NCI-H774 (cell line): ENCODE results near the gene SLC35G1.

Source experiments
- DNase-seq: peaks from one replicate; lab custom pipeline; 2025; lab: John Stamatoyannopoulos, UW

The SLC35G1 gene

DNA sequence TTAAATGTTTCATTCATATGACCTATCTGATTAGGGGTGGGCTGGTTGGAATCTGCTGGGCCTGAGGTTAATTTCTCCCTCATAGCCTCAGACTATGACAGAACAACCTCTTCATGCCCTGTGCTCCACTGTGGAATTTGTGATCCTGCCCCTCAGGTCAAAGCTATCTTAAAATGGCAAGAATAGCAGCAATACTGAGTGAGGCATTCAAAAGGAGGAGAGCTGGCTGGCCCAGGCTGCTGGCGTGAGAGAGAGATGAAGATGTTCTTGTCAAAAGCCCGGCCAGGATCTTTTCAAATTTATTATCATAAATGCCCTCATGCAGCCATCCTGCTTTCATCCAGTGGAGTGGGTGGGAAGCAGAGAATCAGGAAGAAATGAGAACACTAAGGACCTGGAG, 58.1 kb downstream of the SLC35G1 start:
- DNase-seq, result no peak
